Measurements from ENCODE around the gene VEPH1.

VEPH1 gene

DNA sequence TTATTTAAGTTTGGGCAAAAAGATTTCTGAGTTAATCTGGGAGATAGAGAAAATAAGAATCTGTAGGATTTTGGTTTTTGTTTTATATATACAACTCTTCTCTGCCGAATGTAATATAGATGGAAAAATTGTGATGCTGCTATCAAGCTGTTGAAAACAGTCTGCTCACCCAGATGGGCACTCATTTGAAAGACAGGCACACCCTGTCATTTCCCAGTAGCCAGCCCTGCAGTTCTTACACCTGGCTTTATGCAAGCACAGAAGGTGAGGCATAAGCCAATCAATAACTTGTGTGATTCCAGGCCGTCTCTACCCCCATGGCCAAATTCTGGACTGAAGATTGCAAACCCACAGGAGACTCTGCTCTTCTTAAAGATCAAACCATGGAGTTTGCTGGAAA, 93.7 kb downstream of the VEPH1 start:
- H3K4me3 ChIP-seq (ENCODE audit: control insufficient read depth in 1 of 7, extremely low read depth in 1 of 7, insufficient read depth in 4 of 7, low read depth in 2 of 7, low read length in 6 of 7) = no peak overlapping the region
- POLR2A ChIA-PET = no interaction called here
- no peak overlapping the region for H3K27ac ChIP-seq (ENCODE audit: insufficient read depth in 1 of 2, low read depth in 1 of 2, low read length in 2 of 2, poor library complexity in 1 of 2, severe bottlenecking in 2 of 2)
- peaks cover 0 to 5% (median 2%) of the 10 kb centered on the region in 4 experiments for H3K4me1 ChIP-seq (ENCODE audit: control extremely low read depth in 1 of 4, control insufficient read depth in 4 of 4, insufficient read depth in 4 of 4, low read length in 3 of 4)
- no peaks in the 10 kb centered on the region for H3K27me3 ChIP-seq (replicated peaks in 2 of 5; ENCODE audit: control insufficient read depth in 4 of 5, insufficient read depth in 5 of 5, low read length in 4 of 5)
- H3K36me3 ChIP-seq (ENCODE audit: control insufficient read depth in 4 of 4, insufficient read depth in 4 of 4, low read length in 3 of 4) = no peaks in the 10 kb centered on the region
- no peak for DNase-seq
- WGBS (ENCODE audit: insufficient coverage) = 50% methylated on average over 2 of the region's 2 CpGs
- CTCF ChIA-PET = no interaction called here
- peaks cover 0 to 4% (median 0%) of the 10 kb centered on the region in 5 experiments for H3K9me3 ChIP-seq (ENCODE audit: control extremely low read depth in 1 of 5, control insufficient read depth in 4 of 5, insufficient read depth in 2 of 5, low read depth in 1 of 5, low read length in 4 of 5)

DNA sequence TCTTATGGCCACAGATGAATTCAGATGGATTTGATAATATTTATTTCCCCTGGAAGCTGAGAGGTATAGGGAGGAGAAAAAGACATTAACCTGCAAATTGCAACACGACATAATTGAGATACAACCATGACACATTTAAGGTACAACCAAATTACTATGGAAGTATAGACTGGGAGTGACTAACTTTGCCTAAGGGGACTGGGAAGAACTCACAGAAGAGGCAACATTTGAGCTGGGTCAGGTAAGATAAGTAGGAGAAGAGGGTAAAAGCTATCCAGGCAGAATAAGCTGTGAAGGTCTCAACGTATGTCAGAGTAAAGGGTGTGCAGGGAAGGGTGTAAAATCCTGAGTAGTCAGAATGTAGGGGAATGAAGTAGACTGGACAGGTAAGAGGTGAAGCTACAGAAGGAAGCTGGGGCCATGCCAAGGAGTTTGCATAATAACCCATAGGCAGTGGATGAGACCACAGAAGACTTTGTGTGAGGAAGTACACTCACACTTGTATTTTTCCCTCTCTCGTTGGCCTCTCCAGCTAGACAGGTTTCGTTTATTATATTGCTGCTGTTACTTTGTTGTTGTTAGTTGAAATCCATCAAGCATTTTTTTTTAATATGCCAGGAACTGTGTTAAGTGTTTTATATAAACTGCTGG, 94.6 kb downstream of the VEPH1 start:
- 100% methylated on average over 2 of the region's 4 CpGs for WGBS (ENCODE audit: insufficient coverage)
- no peak overlapping the region for H3K27ac ChIP-seq (ENCODE audit: insufficient read depth in 1 of 2, low read depth in 1 of 2, low read length in 2 of 2, poor library complexity in 1 of 2, severe bottlenecking in 2 of 2)
- ChIA-PET POLR2A (no interaction called here), CTCF (interaction anchor here (0.8 kb wide), 1 partner anchor 9 kb away, joined by 3 read pairs; no protein-coding TSS in a partner anchor)
- no peaks in the 10 kb centered on the region for H3K27me3 ChIP-seq (replicated peaks in 2 of 5; ENCODE audit: control insufficient read depth in 4 of 5, insufficient read depth in 5 of 5, low read length in 4 of 5)
- peaks cover 0 to 4% (median 0%) of the 10 kb centered on the region in 5 experiments for H3K9me3 ChIP-seq (ENCODE audit: control extremely low read depth in 1 of 5, control insufficient read depth in 4 of 5, insufficient read depth in 2 of 5, low read depth in 1 of 5, low read length in 4 of 5)
- peak in 2 of 3 donors; percentile 5 to 14 for DNase-seq
- H3K36me3 ChIP-seq (ENCODE audit: control insufficient read depth in 4 of 4, insufficient read depth in 4 of 4, low read length in 3 of 4) = no peaks in the 10 kb centered on the region
- H3K4me1 ChIP-seq (ENCODE audit: control extremely low read depth in 1 of 4, control insufficient read depth in 4 of 4, insufficient read depth in 4 of 4, low read length in 3 of 4) = peaks cover 0 to 5% (median 2%) of the 10 kb centered on the region in 4 experiments
- H3K4me3 ChIP-seq (ENCODE audit: control insufficient read depth in 1 of 7, extremely low read depth in 1 of 7, insufficient read depth in 4 of 7, low read depth in 2 of 7, low read length in 6 of 7) = no peak overlapping the region

DNA sequence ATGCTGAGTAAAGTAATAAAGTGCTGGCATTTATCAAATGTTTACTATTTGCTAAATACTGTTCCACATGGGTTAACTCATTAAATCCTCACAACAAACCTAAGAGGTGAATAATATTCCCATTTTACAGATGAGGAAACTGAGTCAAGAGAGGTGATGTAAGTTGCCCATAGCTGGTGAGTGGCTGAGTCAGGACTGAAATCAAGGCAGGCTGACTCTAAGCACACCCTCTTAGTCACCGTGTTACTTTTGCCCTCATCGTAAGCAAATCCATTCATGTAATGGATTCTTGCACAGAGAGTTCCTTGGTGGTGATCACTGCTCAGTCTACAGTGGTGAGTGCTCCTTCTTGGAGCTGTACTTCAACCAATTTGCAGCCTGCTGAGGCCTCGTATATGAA, 95.4 kb downstream of the VEPH1 start:
- Histone ChIP-seq H3K36me3 (ENCODE audit: control insufficient read depth in 4 of 4, insufficient read depth in 4 of 4, low read length in 3 of 4) (no peaks in the 10 kb centered on the region), H3K27ac (ENCODE audit: insufficient read depth in 1 of 2, low read depth in 1 of 2, low read length in 2 of 2, poor library complexity in 1 of 2, severe bottlenecking in 2 of 2) (no peak overlapping the region), H3K4me3 (ENCODE audit: control insufficient read depth in 1 of 7, extremely low read depth in 1 of 7, insufficient read depth in 4 of 7, low read depth in 2 of 7, low read length in 6 of 7) (no peak overlapping the region), H3K9me3 (ENCODE audit: control extremely low read depth in 1 of 5, control insufficient read depth in 4 of 5, insufficient read depth in 2 of 5, low read depth in 1 of 5, low read length in 4 of 5) (peaks cover 0 to 4% (median 0%) of the 10 kb centered on the region in 5 experiments), H3K27me3 (replicated peaks in 2 of 5; ENCODE audit: control insufficient read depth in 4 of 5, insufficient read depth in 5 of 5, low read length in 4 of 5) (no peaks in the 10 kb centered on the region), H3K4me1 (ENCODE audit: control extremely low read depth in 1 of 4, control insufficient read depth in 4 of 4, insufficient read depth in 4 of 4, low read length in 3 of 4) (peaks cover 0 to 5% (median 2%) of the 10 kb centered on the region in 4 experiments)
- ChIA-PET CTCF (interaction anchor here (0.8 kb wide), 1 partner anchor 10 kb away, joined by 3 read pairs; no protein-coding TSS in a partner anchor), POLR2A (interaction anchor here (0.6 kb wide), 1 partner anchor 10 kb away, joined by 3 read pairs; no protein-coding TSS in a partner anchor)
- no peak for DNase-seq
- WGBS (ENCODE audit: insufficient coverage) = 92% methylated on average over 2 of the region's 3 CpGs

DNA sequence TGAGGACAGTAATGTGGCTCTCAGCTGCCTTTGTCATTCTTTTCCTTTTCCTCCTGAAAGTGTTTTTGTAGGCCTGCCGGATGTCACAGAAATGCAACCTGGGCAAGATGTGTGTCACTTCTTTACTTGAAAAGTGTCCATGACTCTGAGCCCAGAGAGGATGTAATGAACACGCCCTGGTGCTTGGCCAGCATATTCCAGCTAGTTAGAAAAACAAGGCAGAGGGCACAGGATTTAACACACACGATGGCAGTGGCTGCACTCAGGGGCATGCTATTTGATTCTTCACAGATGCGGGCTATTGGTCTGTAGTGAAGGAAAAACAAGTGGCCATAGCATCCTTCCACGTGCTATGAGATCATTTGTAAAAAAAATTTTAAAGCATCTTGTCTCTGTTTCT, 96.8 kb downstream of the VEPH1 start:
- Histone ChIP-seq H3K27me3 (replicated peaks in 2 of 5; ENCODE audit: control insufficient read depth in 4 of 5, insufficient read depth in 5 of 5, low read length in 4 of 5) (no peaks in the 10 kb centered on the region), H3K36me3 (ENCODE audit: control insufficient read depth in 4 of 4, insufficient read depth in 4 of 4, low read length in 3 of 4) (no peaks in the 10 kb centered on the region), H3K4me1 (ENCODE audit: control extremely low read depth in 1 of 4, control insufficient read depth in 4 of 4, insufficient read depth in 4 of 4, low read length in 3 of 4) (peaks cover 0 to 5% (median 2%) of the 10 kb centered on the region in 4 experiments), H3K9me3 (ENCODE audit: control extremely low read depth in 1 of 5, control insufficient read depth in 4 of 5, insufficient read depth in 2 of 5, low read depth in 1 of 5, low read length in 4 of 5) (no peaks in the 10 kb centered on the region), H3K4me3 (ENCODE audit: control insufficient read depth in 1 of 7, extremely low read depth in 1 of 7, insufficient read depth in 4 of 7, low read depth in 2 of 7, low read length in 6 of 7) (no peak overlapping the region), H3K27ac (ENCODE audit: insufficient read depth in 1 of 2, low read depth in 1 of 2, low read length in 2 of 2, poor library complexity in 1 of 2, severe bottlenecking in 2 of 2) (no peak overlapping the region)
- WGBS (ENCODE audit: insufficient coverage) = 91% methylated on average over 4 of the region's 5 CpGs
- POLR2A ChIA-PET = interaction anchor here (0.6 kb wide), 1 partner anchor 81 kb away, joined by 3 read pairs; no protein-coding TSS in a partner anchor
- CTCF ChIA-PET = interaction anchor here (1.6 kb wide), 1 partner anchor 353 kb away, joined by 3 read pairs; no protein-coding TSS in a partner anchor
- no peak for DNase-seq

DNA sequence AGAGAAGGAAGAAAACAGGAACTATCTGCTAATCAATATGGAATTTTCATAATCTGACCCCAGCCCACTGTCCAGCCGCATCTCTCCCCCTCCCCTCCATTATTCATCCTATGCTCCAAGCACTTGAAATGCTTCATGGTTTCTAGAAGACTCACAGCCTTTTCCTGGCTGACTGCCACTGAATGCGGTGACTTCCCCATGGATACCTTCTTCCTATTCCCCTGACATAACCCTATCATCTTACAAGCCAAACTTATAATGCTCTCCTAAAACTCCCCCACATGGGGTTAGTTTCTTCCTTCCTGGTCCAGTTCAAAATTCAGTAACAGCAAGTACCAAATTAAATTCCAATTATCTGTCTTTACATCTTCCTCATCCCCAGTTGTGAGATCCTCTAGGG, 97.8 kb downstream of the VEPH1 start:
- WGBS (ENCODE audit: insufficient coverage) = 90% methylated on average over 2 of the region's 2 CpGs

DNA sequence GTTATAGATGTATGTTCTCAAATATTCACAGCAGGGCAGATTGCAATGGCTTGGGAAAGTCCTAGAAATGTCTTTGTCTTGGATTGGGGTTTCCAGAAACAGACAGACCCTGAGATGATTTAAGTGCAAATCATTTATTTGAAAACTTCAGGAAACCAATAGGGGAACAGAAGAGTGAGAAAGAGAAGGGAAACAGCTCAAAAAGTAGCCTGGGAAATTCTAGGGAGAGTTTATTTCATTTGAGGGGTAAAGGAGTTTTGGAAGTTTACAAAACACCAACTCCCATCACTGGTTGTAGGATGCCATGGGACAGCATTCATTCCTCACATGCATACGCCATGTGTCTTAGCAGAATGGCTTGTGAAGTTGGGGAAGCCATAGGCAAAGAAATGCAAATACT, 98.8 kb downstream of the VEPH1 start:
- WGBS (ENCODE audit: insufficient coverage) = 0% methylated on average over 1 of the region's 1 CpG
- DNase-seq = no peak
- H3K4me3 ChIP-seq (ENCODE audit: control insufficient read depth in 1 of 7, extremely low read depth in 1 of 7, insufficient read depth in 4 of 7, low read depth in 2 of 7, low read length in 6 of 7) = no peak overlapping the region
- no peaks in the 10 kb centered on the region for H3K27me3 ChIP-seq (replicated peaks in 2 of 5; ENCODE audit: control insufficient read depth in 4 of 5, insufficient read depth in 5 of 5, low read length in 4 of 5)
- H3K4me1 ChIP-seq (ENCODE audit: control extremely low read depth in 1 of 4, control insufficient read depth in 4 of 4, insufficient read depth in 4 of 4, low read length in 3 of 4) = peaks cover 0 to 5% (median 2%) of the 10 kb centered on the region in 4 experiments
- H3K27ac ChIP-seq (ENCODE audit: insufficient read depth in 1 of 2, low read depth in 1 of 2, low read length in 2 of 2, poor library complexity in 1 of 2, severe bottlenecking in 2 of 2) = no peak overlapping the region
- POLR2A ChIA-PET = no interaction called here
- CTCF ChIA-PET = interaction anchor here (1.2 kb wide), 1 partner anchor 10 kb away, joined by 3 read pairs; no protein-coding TSS in a partner anchor
- H3K36me3 ChIP-seq (ENCODE audit: control insufficient read depth in 4 of 4, insufficient read depth in 4 of 4, low read length in 3 of 4) = no peaks in the 10 kb centered on the region
- no peaks in the 10 kb centered on the region for H3K9me3 ChIP-seq (ENCODE audit: control extremely low read depth in 1 of 5, control insufficient read depth in 4 of 5, insufficient read depth in 2 of 5, low read depth in 1 of 5, low read length in 4 of 5)

More for the DNA sequence above, 97.8 kb downstream of the VEPH1 start:
- DNase-seq = no peak
- no peak overlapping the region for H3K27ac ChIP-seq (ENCODE audit: insufficient read depth in 1 of 2, low read depth in 1 of 2, low read length in 2 of 2, poor library complexity in 1 of 2, severe bottlenecking in 2 of 2)
- ChIA-PET CTCF (no interaction called here), POLR2A (no interaction called here)
- no peak overlapping the region for H3K4me3 ChIP-seq (ENCODE audit: control insufficient read depth in 1 of 7, extremely low read depth in 1 of 7, insufficient read depth in 4 of 7, low read depth in 2 of 7, low read length in 6 of 7)
- no peaks in the 10 kb centered on the region for H3K27me3 ChIP-seq (replicated peaks in 2 of 5; ENCODE audit: control insufficient read depth in 4 of 5, insufficient read depth in 5 of 5, low read length in 4 of 5)
- H3K36me3 ChIP-seq (ENCODE audit: control insufficient read depth in 4 of 4, insufficient read depth in 4 of 4, low read length in 3 of 4) = no peaks in the 10 kb centered on the region
- peaks cover 0 to 5% (median 2%) of the 10 kb centered on the region in 4 experiments for H3K4me1 ChIP-seq (ENCODE audit: control extremely low read depth in 1 of 4, control insufficient read depth in 4 of 4, insufficient read depth in 4 of 4, low read length in 3 of 4)
- H3K9me3 ChIP-seq (ENCODE audit: control extremely low read depth in 1 of 5, control insufficient read depth in 4 of 5, insufficient read depth in 2 of 5, low read depth in 1 of 5, low read length in 4 of 5) = no peaks in the 10 kb centered on the region

DNA sequence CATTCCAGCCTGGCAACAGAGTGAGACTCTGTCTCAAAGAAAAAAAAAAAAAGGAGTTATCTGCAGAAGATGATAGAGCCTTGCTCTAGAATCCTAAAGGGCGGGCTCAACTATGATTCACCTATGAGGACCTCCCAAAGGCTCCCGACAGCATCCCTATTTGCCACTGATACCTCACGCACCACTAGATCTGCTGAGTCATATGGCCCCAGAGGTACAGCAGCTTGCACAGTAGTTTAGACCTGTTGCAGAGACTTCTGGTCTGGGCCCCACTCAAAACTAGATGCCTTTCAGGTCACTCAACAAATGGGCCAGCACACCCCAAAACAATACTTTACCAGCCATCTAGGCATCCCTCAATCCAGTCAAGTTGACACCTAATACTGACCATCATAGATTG, 104.6 kb downstream of the VEPH1 start:
- POLR2A ChIA-PET = interaction anchor here (0.7 kb wide), 1 partner anchor 9 kb away, joined by 3 read pairs; no protein-coding TSS in a partner anchor
- H3K4me1 ChIP-seq (ENCODE audit: control extremely low read depth in 1 of 4, control insufficient read depth in 4 of 4, insufficient read depth in 4 of 4, low read length in 3 of 4) = no peaks in the 10 kb centered on the region
- CTCF ChIA-PET = no interaction called here

More for the DNA sequence above, 104.6 kb downstream of the VEPH1 start:
- no peaks in the 10 kb centered on the region for H3K27me3 ChIP-seq (replicated peaks in 2 of 5; ENCODE audit: control insufficient read depth in 4 of 5, insufficient read depth in 5 of 5, low read length in 4 of 5)
- no peak for DNase-seq
- WGBS (ENCODE audit: insufficient coverage) = 100% methylated on average over 3 of the region's 3 CpGs
- no peak overlapping the region for H3K27ac ChIP-seq (ENCODE audit: insufficient read depth in 1 of 2, low read depth in 1 of 2, low read length in 2 of 2, poor library complexity in 1 of 2, severe bottlenecking in 2 of 2)
- H3K9me3 ChIP-seq (ENCODE audit: control extremely low read depth in 1 of 5, control insufficient read depth in 4 of 5, insufficient read depth in 2 of 5, low read depth in 1 of 5, low read length in 4 of 5) = no peaks in the 10 kb centered on the region
- H3K4me3 ChIP-seq (ENCODE audit: control insufficient read depth in 1 of 7, extremely low read depth in 1 of 7, insufficient read depth in 4 of 7, low read depth in 2 of 7, low read length in 6 of 7) = no peak overlapping the region
- H3K36me3 ChIP-seq (ENCODE audit: control insufficient read depth in 4 of 4, insufficient read depth in 4 of 4, low read length in 3 of 4) = no peaks in the 10 kb centered on the region
